Lower lobe of right lung (tissue), 2 donors: ENCODE data around the gene AIRE. TPM values are rescaled to one million over a fixed set of nuclear protein-coding genes. Genes with fewer than 3 reads are reported as not detected.
A peak's percentile ranks its signal among the peaks of the same experiment; 100 is the strongest.

Source experiments
- ATAC-seq, 2 donors: fragments of 200-7000 bp; cut with Tn5 transposase; one replicate each; pipeline ENCODE4 v1.9.1; 2020 to 2022; ENCODE audit warnings: mild to moderate bottlenecking in 2 of 2, moderate library complexity in 2 of 2
- DNase-seq: peaks from one replicate; pipeline ENCODE4 v3.0.0-alpha.2; 2020
- H3K27ac ChIP-seq: fragments of 200-600 bp; one replicate; pipeline ENCODE4 v1.8.0; 2022
- H3K27me3 ChIP-seq: fragments of 200-600 bp; one replicate; pipeline ENCODE4 v1.8.0; 2022; ENCODE audit warnings: low read depth
- H3K36me3 ChIP-seq: fragments of 200-600 bp; one replicate; pipeline ENCODE4 v1.8.0; 2022; ENCODE audit warnings: mild to moderate bottlenecking
- H3K4me1 ChIP-seq: fragments of 200-600 bp; one replicate; pipeline ENCODE4 v1.8.0; 2022
- H3K4me3 ChIP-seq: fragments of 200-600 bp; one replicate; pipeline ENCODE4 v1.8.0; 2022; ENCODE audit warnings: mild to moderate bottlenecking
- H3K9me3 ChIP-seq: fragments of 200-600 bp; one replicate; pipeline ENCODE4 v1.8.0; 2022
- intact Hi-C: fragments of 100-400 bp; cut with DNase I; formaldehyde crosslinking; loops from one replicate; pipeline ENCODE4 v1.11.0; 2022
- total RNA-seq: library from RNA; stranded (reverse); fragmentation: NEBNext Ultra II Directional; extraction: Animal tissue kit (Norgen Biotek cat#: 25700); gene quantifications from one replicate; pipeline ENCODE4 v1.2.1, GENCODE V29; 2021
- TF ChIP-seq, protein P1 (sequence below): fragments of 200-600 bp; IDR thresholded peaks from one replicate; pipeline ENCODE4 v1.8.0; 2022; ENCODE audit warnings: antibody characterized with exemption, mild to moderate bottlenecking
- donor health status: DM: no; HTN: yes; CAD: no; lungs with severe emphysema.

AIRE gene
- total RNA-seq, 1 donor from 2014 or later, result not detected

GRCh38 chr21:44261675-44262295 is 23.9 kb upstream of the AIRE start, which contains the start of gene DNMT3L:
Gene DNMT3L (minus strand): TSS chr21:44261897. CDS start chr21:44261259, 638 bp downstream.
- DNase-seq (no peak), ATAC-seq (no peak)
- TF ChIP-seq, protein P1, sequence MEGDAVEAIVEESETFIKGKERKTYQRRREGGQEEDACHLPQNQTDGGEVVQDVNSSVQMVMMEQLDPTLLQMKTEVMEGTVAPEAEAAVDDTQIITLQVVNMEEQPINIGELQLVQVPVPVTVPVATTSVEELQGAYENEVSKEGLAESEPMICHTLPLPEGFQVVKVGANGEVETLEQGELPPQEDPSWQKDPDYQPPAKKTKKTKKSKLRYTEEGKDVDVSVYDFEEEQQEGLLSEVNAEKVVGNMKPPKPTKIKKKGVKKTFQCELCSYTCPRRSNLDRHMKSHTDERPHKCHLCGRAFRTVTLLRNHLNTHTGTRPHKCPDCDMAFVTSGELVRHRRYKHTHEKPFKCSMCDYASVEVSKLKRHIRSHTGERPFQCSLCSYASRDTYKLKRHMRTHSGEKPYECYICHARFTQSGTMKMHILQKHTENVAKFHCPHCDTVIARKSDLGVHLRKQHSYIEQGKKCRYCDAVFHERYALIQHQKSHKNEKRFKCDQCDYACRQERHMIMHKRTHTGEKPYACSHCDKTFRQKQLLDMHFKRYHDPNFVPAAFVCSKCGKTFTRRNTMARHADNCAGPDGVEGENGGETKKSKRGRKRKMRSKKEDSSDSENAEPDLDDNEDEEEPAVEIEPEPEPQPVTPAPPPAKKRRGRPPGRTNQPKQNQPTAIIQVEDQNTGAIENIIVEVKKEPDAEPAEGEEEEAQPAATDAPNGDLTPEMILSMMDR, result no peak
- H3K9me3 ChIP-seq, result no peaks in the 10 kb centered on the region
- no peak within 1 kb of the TSS for H3K4me3 ChIP-seq
- no peaks in the 10 kb centered on the region for H3K27me3 ChIP-seq
- H3K27ac ChIP-seq, result no peak within 1 kb of the TSS
- intact Hi-C loops, result no loop called here
- H3K36me3 ChIP-seq, result no peaks in the 10 kb centered on the region
- H3K4me1 ChIP-seq, result no peaks in the 10 kb centered on the region

DNA sequence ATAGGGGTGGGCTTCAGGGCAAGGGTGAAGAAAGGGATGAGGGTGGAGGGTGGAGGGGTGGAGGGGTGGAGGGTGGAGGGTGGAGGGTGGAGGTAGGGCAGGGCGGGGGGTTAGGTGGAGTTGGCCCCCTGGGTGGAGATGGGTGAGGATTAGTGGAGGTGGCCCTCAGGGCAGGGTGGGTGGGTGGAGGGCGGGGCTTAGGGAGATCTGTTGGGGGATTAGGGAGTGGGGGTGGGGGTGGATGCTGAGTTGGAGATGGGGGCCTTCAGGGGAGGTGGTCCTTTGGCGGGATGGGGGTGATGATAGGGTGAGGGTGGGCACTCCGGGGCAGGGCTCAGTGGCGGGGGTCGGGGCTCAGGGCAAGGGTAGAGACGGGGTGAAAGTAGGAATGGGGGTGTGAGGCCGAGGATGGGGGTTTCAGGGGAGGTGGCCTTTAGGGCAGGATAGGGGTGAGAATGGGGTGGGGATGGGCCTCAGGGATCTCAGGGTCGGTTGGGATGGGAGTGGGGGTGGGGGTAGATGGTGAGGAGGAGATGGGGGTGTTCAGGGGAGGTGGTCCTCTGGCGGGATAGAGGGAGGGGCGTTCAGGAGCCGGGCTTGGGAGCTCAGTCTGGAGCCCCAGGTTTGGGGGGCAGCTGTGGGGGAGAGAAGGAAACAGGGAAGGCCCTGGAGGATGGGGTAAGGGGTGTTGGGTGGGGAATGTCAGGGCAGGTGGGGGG is 23.2 kb upstream of the AIRE start:
- no peaks in the 10 kb centered on the region for H3K36me3 ChIP-seq
- H3K4me3 ChIP-seq, result no peak overlapping the region
- no peaks in the 10 kb centered on the region for H3K27me3 ChIP-seq
- intact Hi-C loops, result no loop called here
- no peaks in the 10 kb centered on the region for H3K9me3 ChIP-seq
- H3K27ac ChIP-seq, result no peak overlapping the region
- TF ChIP-seq, protein P1, result no peak
- H3K4me1 ChIP-seq, result no peaks in the 10 kb centered on the region
- ATAC-seq (no peak), DNase-seq (no peak)

- intact Hi-C loops, result no loop called here
- peak in 1 of 2 donors; percentile 34 for ATAC-seq
- Histone ChIP-seq H3K36me3 (no peaks in the 10 kb centered on the region), H3K9me3 (no peaks in the 10 kb centered on the region), H3K27me3 (no peaks in the 10 kb centered on the region), H3K4me1 (no peaks in the 10 kb centered on the region), H3K4me3 (no peak overlapping the region), H3K27ac (no peak overlapping the region)
- TF ChIP-seq, protein P1, result no peak
- DNase-seq, result no peak
These were observed 22.4 kb upstream of the AIRE start for GRCh38 chr21:44263221-44263760.

- no peak for DNase-seq
- no peak overlapping the region for H3K4me3 ChIP-seq
- no peaks in the 10 kb centered on the region for H3K27me3 ChIP-seq
- intact Hi-C loops, result no loop called here
- no peak for ATAC-seq
- no peaks in the 10 kb centered on the region for H3K9me3 ChIP-seq
- no peak overlapping the region for H3K27ac ChIP-seq
- H3K4me1 ChIP-seq, result no peaks in the 10 kb centered on the region
- H3K36me3 ChIP-seq, result no peaks in the 10 kb centered on the region
- TF ChIP-seq, protein P1, result no peak
These were observed 21.9 kb upstream of the AIRE start for GRCh38 chr21:44263768-44264167.

GRCh38 chr21:44265734-44266270 is 19.9 kb upstream of the AIRE start:
- DNase-seq (no peak), ATAC-seq (peak in 1 of 2 donors; percentile 5)
- intact Hi-C loops, result no loop called here
- TF ChIP-seq, protein P1, result no peak
- no peak overlapping the region for H3K4me3 ChIP-seq
- no peaks in the 10 kb centered on the region for H3K27me3 ChIP-seq
- no peaks in the 10 kb centered on the region for H3K9me3 ChIP-seq
- H3K4me1 ChIP-seq, result no peaks in the 10 kb centered on the region
- H3K27ac ChIP-seq, result no peak overlapping the region
- H3K36me3 ChIP-seq, result no peaks in the 10 kb centered on the region
